Lung (tissue), 12 donors: Measurements from ENCODE around the gene KCNC2. TPM values are rescaled to one million over a fixed set of nuclear protein-coding genes. Genes with fewer than 3 reads are reported as not detected.

Experiments used
- ATAC-seq: fragments of 200-7000 bp; cut with Tn5 transposase; one replicate; pipeline ENCODE4 v1.9.1; 2020; ENCODE audit warnings: moderate number of reproducible peaks; ENCODE audit not compliant: insufficient read depth, low FRiP score
- DNase-seq, 3 donors: peaks; one replicate each; pipeline ENCODE4 v3.0.0-alpha.2; 2013 to 2017
- H3K27ac ChIP-seq, 2 donors: one replicate each; pipeline ENCODE4 v1.5.1; 2013; ENCODE audit warnings: mild to moderate bottlenecking in 2 of 2, moderate library complexity in 2 of 2, control low read depth in 1 of 2, inconsistent platforms in 1 of 2, low read depth in 1 of 2, low read length in 1 of 2
- H3K27me3 ChIP-seq, 3 donors: one replicate each; pipeline ENCODE4 v1.5.1; 2013; ENCODE audit warnings: low read length in 2 of 3; ENCODE audit not compliant: control insufficient read depth in 3 of 3, insufficient read depth in 3 of 3
- H3K36me3 ChIP-seq, 4 donors: one replicate each; pipeline ENCODE4 v1.5.1; 2013; ENCODE audit warnings: low read length in 4 of 4, mild to moderate bottlenecking in 1 of 4, moderate library complexity in 1 of 4; ENCODE audit not compliant: control insufficient read depth in 4 of 4, insufficient read depth in 4 of 4
- H3K4me1 ChIP-seq, 5 donors: one replicate each; pipeline ENCODE4 v1.5.1; 2013; ENCODE audit warnings: low read length in 5 of 5, mild to moderate bottlenecking in 2 of 5, moderate library complexity in 1 of 5; ENCODE audit not compliant: control insufficient read depth in 5 of 5, insufficient read depth in 5 of 5
- H3K4me3 ChIP-seq: one replicate; pipeline ENCODE4 v1.5.1; 2013; ENCODE audit warnings: mild to moderate bottlenecking, control low read depth, moderate library complexity
- H3K9ac ChIP-seq, 2 donors: one replicate each; pipeline ENCODE4 v1.5.1; 2013; ENCODE audit warnings: low read length in 2 of 2, control low read depth in 1 of 2; ENCODE audit not compliant: insufficient read depth in 1 of 2
- H3K9me3 ChIP-seq, 4 donors: one replicate each; pipeline ENCODE4 v1.5.1; 2013; ENCODE audit warnings: low read length in 3 of 4, mild to moderate bottlenecking in 1 of 4, moderate library complexity in 1 of 4; ENCODE audit not compliant: control insufficient read depth in 4 of 4, insufficient read depth in 3 of 4
- WGBS, 2 donors: extraction: QIAGEN DNeasy Blood & Tissue Kit; methylation state at CpG; one replicate each; pipeline ENCODE4 v1.1.7; 2013; 5-methylcytosine and 5-hydroxymethylcytosine counted together
- polyA plus RNA-seq, 2 donors: library from polyadenylated mRNA; stranded (reverse); fragments of 200-250 nt; gene quantifications; one replicate each; pipeline ENCODE4 v1.2.1, GENCODE V29; 2013
- total RNA-seq, 2 donors: library from RNA; depleted of rRNA in 1 of 2; stranded (reverse); fragments of >200 nt in 1 of 2; gene quantifications; one replicate each; pipeline ENCODE4 v1.2.1, GENCODE V29; 2014 to 2021
- TF ChIP-seq, protein P1 (sequence below): IDR thresholded peaks from 2 replicates; pipeline ENCODE4 v1.5.1; 2012; ENCODE audit warnings: mild to moderate bottlenecking; ENCODE audit errors: control extremely low read depth, extremely low read depth
- donor health status: control.
- donor health status: control.
- donor health status: Bipolar disorder and iron deficiency.
- donor health status: healthy.
- donor health status: DM: yes; HTN: yes; CAD: no.

Gene KCNC2
- total and polyA plus RNA-seq, 4 donors: 0.06 TPM; not detected in 3

DNA sequence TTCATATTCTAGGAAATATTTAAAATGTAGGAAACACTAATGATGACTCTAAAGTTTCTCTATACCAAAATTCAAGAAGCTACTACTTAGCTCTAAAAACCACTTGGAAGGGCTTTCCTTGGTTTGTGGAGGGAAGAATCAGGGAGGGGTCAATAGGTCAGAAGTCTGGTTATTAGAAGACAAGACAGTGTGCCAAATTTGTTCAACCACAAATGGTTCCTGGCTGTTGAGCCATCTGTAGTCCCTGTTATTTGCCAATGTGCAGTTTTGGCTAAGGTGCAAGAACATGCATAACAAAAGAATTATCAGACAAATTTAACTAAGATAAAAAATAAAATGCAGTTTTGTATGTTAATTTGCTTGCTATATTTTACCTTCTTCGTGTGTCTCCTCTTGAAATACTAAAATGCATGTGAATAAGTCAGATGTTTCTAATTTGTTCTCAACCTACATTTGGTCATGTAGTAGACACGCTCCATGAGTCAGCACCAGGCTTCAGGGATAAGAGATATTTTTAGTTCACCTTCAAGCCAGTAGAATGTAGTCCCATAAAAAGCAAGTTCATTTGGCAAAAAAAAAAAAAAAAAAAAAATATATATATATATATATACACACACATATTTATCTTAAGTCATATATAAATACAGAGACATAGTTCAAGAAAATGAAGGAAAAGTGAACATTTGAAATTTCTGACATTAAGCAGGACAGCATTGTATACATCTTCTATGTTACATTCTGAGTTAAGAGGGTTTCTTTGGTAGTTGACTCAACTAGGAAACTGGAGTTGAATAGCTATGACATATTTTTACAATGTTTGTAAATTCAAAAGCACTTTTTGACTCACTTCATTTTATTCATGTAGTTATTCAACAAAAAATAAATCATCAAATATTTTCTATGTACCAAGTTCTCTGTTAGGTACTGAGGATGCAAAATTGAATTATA lies 123.3 kb downstream of the KCNC2 start:
- Histone ChIP-seq H3K4me1 (no peaks in the 10 kb centered on the region), H3K9ac (no peak overlapping the region), H3K9me3 (no peaks in the 10 kb centered on the region), H3K36me3 (no peaks in the 10 kb centered on the region), H3K4me3 (no peak overlapping the region), H3K27me3 (no peaks in the 10 kb centered on the region), H3K27ac (no peak overlapping the region)
- DNase-seq (no peak), ATAC-seq (no peak)
- WGBS, 2 donors: 63 to 81% methylated on average over 2 of the region's 2 CpGs
- TF ChIP-seq, protein P1, sequence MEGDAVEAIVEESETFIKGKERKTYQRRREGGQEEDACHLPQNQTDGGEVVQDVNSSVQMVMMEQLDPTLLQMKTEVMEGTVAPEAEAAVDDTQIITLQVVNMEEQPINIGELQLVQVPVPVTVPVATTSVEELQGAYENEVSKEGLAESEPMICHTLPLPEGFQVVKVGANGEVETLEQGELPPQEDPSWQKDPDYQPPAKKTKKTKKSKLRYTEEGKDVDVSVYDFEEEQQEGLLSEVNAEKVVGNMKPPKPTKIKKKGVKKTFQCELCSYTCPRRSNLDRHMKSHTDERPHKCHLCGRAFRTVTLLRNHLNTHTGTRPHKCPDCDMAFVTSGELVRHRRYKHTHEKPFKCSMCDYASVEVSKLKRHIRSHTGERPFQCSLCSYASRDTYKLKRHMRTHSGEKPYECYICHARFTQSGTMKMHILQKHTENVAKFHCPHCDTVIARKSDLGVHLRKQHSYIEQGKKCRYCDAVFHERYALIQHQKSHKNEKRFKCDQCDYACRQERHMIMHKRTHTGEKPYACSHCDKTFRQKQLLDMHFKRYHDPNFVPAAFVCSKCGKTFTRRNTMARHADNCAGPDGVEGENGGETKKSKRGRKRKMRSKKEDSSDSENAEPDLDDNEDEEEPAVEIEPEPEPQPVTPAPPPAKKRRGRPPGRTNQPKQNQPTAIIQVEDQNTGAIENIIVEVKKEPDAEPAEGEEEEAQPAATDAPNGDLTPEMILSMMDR: no peak

- no peak for DNase-seq
- H3K4me1 ChIP-seq: no peaks in the 10 kb centered on the region
- 55 to 63% methylated on average over 2 of the region's 2 CpGs for WGBS, 2 donors
Measured at GRCh38 chr12:75081305-75081704, 128.3 kb downstream of the KCNC2 start.

GRCh38 chr12:75080582-75080981 lies 129.1 kb downstream of the KCNC2 start:
- ATAC-seq (no peak), DNase-seq (no peak)
- Histone ChIP-seq H3K36me3 (no peaks in the 10 kb centered on the region), H3K27ac (no peak overlapping the region), H3K9me3 (no peaks in the 10 kb centered on the region), H3K4me1 (no peaks in the 10 kb centered on the region), H3K9ac (no peak overlapping the region), H3K4me3 (no peak overlapping the region), H3K27me3 (no peaks in the 10 kb centered on the region)
- WGBS, 2 donors: 78 to 90% methylated on average over 4 of the region's 4 CpGs
- TF ChIP-seq, protein P1: no peak

More at GRCh38 chr12:75081305-75081704, 128.3 kb downstream of the KCNC2 start:
- TF ChIP-seq, protein P1: no peak
- H3K27ac ChIP-seq: no peak overlapping the region
- no peak overlapping the region for H3K9ac ChIP-seq
- H3K27me3 ChIP-seq: no peaks in the 10 kb centered on the region
- H3K9me3 ChIP-seq: no peaks in the 10 kb centered on the region
- H3K36me3 ChIP-seq: no peaks in the 10 kb centered on the region
- H3K4me3 ChIP-seq: no peak overlapping the region
- ATAC-seq: no peak
